Liver (tissue), 9 donors: ENCODE measurements around the gene USP25. TPM values are rescaled to one million over a fixed set of nuclear protein-coding genes. Genes with fewer than 3 reads are reported as not detected.

Source experiments
- DNase-seq: peaks from one replicate; pipeline ENCODE4 v3.0.0-alpha.2; 2017; ENCODE audit warnings: low spot score
- H3K27ac ChIP-seq, 2 donors: one replicate each; pipeline ENCODE4 v1.7.0; 2013; ENCODE audit warnings: inconsistent platforms in 2 of 2, low read length in 2 of 2, control low read depth in 1 of 2, low read depth in 1 of 2, mild to moderate bottlenecking in 1 of 2
- H3K27me3 ChIP-seq, 4 donors: one replicate each; pipeline versions ENCODE4 v1.6.1 to v1.7.0; 2013; ENCODE audit warnings: low read length in 3 of 4, inconsistent platforms in 1 of 4, mild to moderate bottlenecking in 1 of 4, moderate library complexity in 1 of 4; ENCODE audit not compliant: control insufficient read depth in 4 of 4, insufficient read depth in 4 of 4
- H3K36me3 ChIP-seq, 4 donors: one replicate each; pipeline versions ENCODE4 v1.6.1 to v1.7.0; 2013; ENCODE audit warnings: low read length in 3 of 4, mild to moderate bottlenecking in 3 of 4, low read depth in 1 of 4, moderate library complexity in 1 of 4; ENCODE audit not compliant: control insufficient read depth in 4 of 4, insufficient read depth in 3 of 4
- H3K4me1 ChIP-seq, 4 donors: one replicate each; pipeline versions ENCODE4 v1.6.1 to v1.7.0; 2013; ENCODE audit warnings: low read length in 3 of 4, mild to moderate bottlenecking in 3 of 4, moderate library complexity in 1 of 4; ENCODE audit not compliant: control insufficient read depth in 4 of 4, insufficient read depth in 4 of 4
- H3K4me3 ChIP-seq, 3 donors: one replicate each; pipeline versions ENCODE4 v1.6.1 to v1.7.0; 2013; ENCODE audit warnings: low read length in 3 of 3, control low read depth in 1 of 3, low read depth in 1 of 3, mild to moderate bottlenecking in 1 of 3
- H3K9ac ChIP-seq, 2 donors: one replicate each; pipeline ENCODE4 v1.7.0; 2013; ENCODE audit warnings: low read length in 2 of 2, mild to moderate bottlenecking in 2 of 2, moderate library complexity in 2 of 2, control low read depth in 1 of 2, low read depth in 1 of 2
- H3K9me3 ChIP-seq, 4 donors: one replicate each; pipeline versions ENCODE4 v1.6.1 to v1.7.0; 2013; ENCODE audit warnings: low read length in 3 of 4; ENCODE audit not compliant: control insufficient read depth in 4 of 4
- EGR1 ChIP-seq, 2 donors: IDR thresholded peaks; 2 replicates each; pipeline ENCODE4 v1.6.1; 2016 to 2018; ENCODE audit warnings: antibody characterized with exemption in 2 of 2, low read depth in 2 of 2
- FOXA1 ChIP-seq: IDR thresholded peaks from 2 replicates; pipeline ENCODE4 v1.6.1; 2016; ENCODE audit warnings: antibody characterized with exemption
- FOXA2 ChIP-seq: IDR thresholded peaks from 2 replicates; pipeline ENCODE4 v1.6.1; 2016; ENCODE audit warnings: antibody characterized with exemption
- GABPA ChIP-seq, 2 donors: IDR thresholded peaks in 1 of 2; conservative IDR thresholded peaks in 1 of 2; 2 replicates each; pipeline ENCODE4 v1.6.1; 2016; ENCODE audit warnings: antibody characterized with exemption in 2 of 2, mild to moderate bottlenecking in 1 of 2, moderate library complexity in 1 of 2
- HNF4A ChIP-seq, 2 donors: conservative IDR thresholded peaks; 2 replicates each; pipeline ENCODE4 v1.6.1; 2016; ENCODE audit warnings: antibody characterized with exemption in 2 of 2, mild to moderate bottlenecking in 2 of 2
- HNF4G ChIP-seq: IDR thresholded peaks from 2 replicates; pipeline ENCODE4 v1.6.1; 2016; ENCODE audit warnings: antibody characterized with exemption
- JUND ChIP-seq, 2 donors: IDR thresholded peaks; 2 replicates each; pipeline ENCODE4 v1.6.1; 2016; ENCODE audit warnings: antibody characterized with exemption in 2 of 2
- NR2F2 ChIP-seq: IDR thresholded peaks from 2 replicates; pipeline ENCODE4 v1.6.1; 2016; ENCODE audit warnings: antibody characterized with exemption
- RAD21 ChIP-seq, 2 donors: IDR thresholded peaks; 2 replicates each; pipeline ENCODE4 v1.6.1; 2016; ENCODE audit warnings: antibody characterized with exemption in 2 of 2, mild to moderate bottlenecking in 2 of 2
- RXRA ChIP-seq, 2 donors: IDR thresholded peaks; 2 replicates each; pipeline ENCODE4 v1.6.1; 2017 to 2018; ENCODE audit warnings: antibody characterized with exemption in 2 of 2, mild to moderate bottlenecking in 1 of 2
- SP1 ChIP-seq: IDR thresholded peaks from 2 replicates; pipeline ENCODE4 v1.6.1; 2018; ENCODE audit warnings: antibody characterized with exemption, mild to moderate bottlenecking
- TAF1 ChIP-seq: conservative IDR thresholded peaks from 2 replicates; pipeline ENCODE4 v1.6.1; 2016; ENCODE audit warnings: antibody characterized with exemption, mild to moderate bottlenecking
- YY1 ChIP-seq: IDR thresholded peaks from 2 replicates; pipeline ENCODE4 v1.6.1; 2016; ENCODE audit warnings: antibody characterized with exemption, mild to moderate bottlenecking
- WGBS: extraction: QIAGEN DNeasy Blood & Tissue Kit; methylation state at CpG from one replicate; pipeline ENCODE4 v1.1.7; 2013; 5-methylcytosine and 5-hydroxymethylcytosine counted together
- polyA plus RNA-seq, 2 donors: library from polyadenylated mRNA; stranded (reverse) in 1 of 2; unstranded in 1 of 2; fragments of 200-250 nt in 1 of 2; fragments of >200 nt in 1 of 2; fragmentation: Nextera tagmentation in 1 of 2; extraction: Ambion mirVana in 1 of 2; gene quantifications; one replicate each; pipeline versions ENCODE4 v1.2.1 to v1.2.3, GENCODE V29; 2013 to 2015
- total RNA-seq, 2 donors: library from RNA; depleted of rRNA; stranded (reverse); fragments of >200 nt; gene quantifications; one replicate each; pipeline ENCODE4 v1.2.3, GENCODE V29; 2014
- TF ChIP-seq, protein P1 (sequence below): IDR thresholded peaks from 2 replicates; pipeline ENCODE4 v1.6.1; 2016; ENCODE audit warnings: antibody characterized with exemption
- TF ChIP-seq, protein P2 (sequence below): fragments of 150-350 bp; IDR thresholded peaks from 2 replicates; pipeline ENCODE4 v1.5.1; 2017; ENCODE audit warnings: improper control_type of control experiment, low read depth, low read length; ENCODE audit not compliant: missing input control
- TF ChIP-seq, protein P3 (sequence below): IDR thresholded peaks from 2 replicates; pipeline ENCODE4 v1.6.1; 2016; ENCODE audit warnings: antibody characterized with exemption
- TF ChIP-seq, protein P4 (sequence below): IDR thresholded peaks from 2 replicates; pipeline ENCODE4 v1.6.1; 2016; ENCODE audit warnings: antibody characterized with exemption
- TF ChIP-seq, protein P5 (sequence below): IDR thresholded peaks from 2 replicates; pipeline ENCODE4 v1.6.1; 2016; ENCODE audit warnings: antibody characterized with exemption, mild to moderate bottlenecking
- donor health status: healthy.
- donor health status: healthy.
- donor health status: healthy.
- donor health status: healthy.
- donor health status: healthy.

Gene USP25
- total and polyA plus RNA-seq, 4 donors = 6.0 to 26.7 (median 15.3) TPM

DNA sequence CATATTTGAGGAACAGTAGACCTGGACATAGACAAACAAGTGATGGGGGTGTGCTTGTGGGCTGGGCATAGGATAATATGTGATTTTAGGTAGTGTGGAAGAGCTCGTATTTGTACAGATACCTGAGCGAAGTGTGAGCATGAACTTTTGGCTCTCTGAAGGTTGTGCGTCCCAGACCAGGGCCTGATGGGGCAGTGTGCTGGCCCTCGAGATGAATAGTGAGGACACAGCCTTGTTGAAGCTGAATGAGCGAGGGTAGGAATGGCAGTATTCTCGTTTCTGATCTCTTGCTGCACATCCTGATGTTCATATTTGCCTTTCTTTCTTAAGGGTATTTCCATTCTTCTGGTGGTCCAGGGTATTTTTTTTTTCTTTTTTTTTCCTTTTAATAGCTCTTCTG lies 41.5 kb downstream of the USP25 start (continued):
- TF ChIP-seq, protein P1, sequence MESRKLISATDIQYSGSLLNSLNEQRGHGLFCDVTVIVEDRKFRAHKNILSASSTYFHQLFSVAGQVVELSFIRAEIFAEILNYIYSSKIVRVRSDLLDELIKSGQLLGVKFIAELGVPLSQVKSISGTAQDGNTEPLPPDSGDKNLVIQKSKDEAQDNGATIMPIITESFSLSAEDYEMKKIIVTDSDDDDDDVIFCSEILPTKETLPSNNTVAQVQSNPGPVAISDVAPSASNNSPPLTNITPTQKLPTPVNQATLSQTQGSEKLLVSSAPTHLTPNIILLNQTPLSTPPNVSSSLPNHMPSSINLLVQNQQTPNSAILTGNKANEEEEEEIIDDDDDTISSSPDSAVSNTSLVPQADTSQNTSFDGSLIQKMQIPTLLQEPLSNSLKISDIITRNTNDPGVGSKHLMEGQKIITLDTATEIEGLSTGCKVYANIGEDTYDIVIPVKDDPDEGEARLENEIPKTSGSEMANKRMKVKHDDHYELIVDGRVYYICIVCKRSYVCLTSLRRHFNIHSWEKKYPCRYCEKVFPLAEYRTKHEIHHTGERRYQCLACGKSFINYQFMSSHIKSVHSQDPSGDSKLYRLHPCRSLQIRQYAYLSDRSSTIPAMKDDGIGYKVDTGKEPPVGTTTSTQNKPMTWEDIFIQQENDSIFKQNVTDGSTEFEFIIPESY = no peak
- TF ChIP-seq SP1 (no peak), EGR1 (IDR thresholded peaks at IDR 0.05; ENCODE audit: low read depth in 2 of 2) (no peak), NR2F2 (no peak), TAF1 (no peak)
- TF ChIP-seq, protein P2, sequence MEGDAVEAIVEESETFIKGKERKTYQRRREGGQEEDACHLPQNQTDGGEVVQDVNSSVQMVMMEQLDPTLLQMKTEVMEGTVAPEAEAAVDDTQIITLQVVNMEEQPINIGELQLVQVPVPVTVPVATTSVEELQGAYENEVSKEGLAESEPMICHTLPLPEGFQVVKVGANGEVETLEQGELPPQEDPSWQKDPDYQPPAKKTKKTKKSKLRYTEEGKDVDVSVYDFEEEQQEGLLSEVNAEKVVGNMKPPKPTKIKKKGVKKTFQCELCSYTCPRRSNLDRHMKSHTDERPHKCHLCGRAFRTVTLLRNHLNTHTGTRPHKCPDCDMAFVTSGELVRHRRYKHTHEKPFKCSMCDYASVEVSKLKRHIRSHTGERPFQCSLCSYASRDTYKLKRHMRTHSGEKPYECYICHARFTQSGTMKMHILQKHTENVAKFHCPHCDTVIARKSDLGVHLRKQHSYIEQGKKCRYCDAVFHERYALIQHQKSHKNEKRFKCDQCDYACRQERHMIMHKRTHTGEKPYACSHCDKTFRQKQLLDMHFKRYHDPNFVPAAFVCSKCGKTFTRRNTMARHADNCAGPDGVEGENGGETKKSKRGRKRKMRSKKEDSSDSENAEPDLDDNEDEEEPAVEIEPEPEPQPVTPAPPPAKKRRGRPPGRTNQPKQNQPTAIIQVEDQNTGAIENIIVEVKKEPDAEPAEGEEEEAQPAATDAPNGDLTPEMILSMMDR = no peak

DNA sequence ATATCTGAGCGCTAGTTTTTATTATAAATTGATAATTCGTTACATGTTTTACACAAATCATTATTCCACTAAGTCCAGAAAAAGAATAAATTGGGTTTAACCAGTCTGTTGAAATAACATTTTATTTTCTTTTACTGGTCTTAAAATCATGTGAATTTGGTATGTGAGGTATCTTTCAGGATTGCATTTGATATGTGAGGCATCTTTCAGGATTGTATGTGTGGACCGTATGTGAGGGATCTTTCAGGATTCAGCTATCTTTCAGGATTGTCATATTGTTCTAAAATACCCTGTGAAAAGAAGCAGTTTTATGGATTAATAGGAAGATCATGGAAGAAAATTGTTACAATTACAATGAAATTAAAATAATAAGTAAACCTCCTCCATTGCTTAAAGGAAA lies 42.9 kb downstream of the USP25 start:
- no peaks in the 10 kb centered on the region for H3K9me3 ChIP-seq
- H3K27me3 ChIP-seq = no peaks in the 10 kb centered on the region
- H3K27ac ChIP-seq = no peak overlapping the region
- 73% methylated on average over 3 of the region's 3 CpGs for WGBS
- H3K9ac ChIP-seq = no peak overlapping the region
- H3K4me1 ChIP-seq = peaks cover 0 to 3% (median 1%) of the 10 kb centered on the region in 4 donors
- DNase-seq = no peak
- TF ChIP-seq NR2F2 = no peak
- TF ChIP-seq FOXA2 = no peak
- TF ChIP-seq HNF4G = no peak
- TF ChIP-seq, protein P2 = no peak
- TF ChIP-seq, protein P3, sequence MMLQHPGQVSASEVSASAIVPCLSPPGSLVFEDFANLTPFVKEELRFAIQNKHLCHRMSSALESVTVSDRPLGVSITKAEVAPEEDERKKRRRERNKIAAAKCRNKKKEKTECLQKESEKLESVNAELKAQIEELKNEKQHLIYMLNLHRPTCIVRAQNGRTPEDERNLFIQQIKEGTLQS = no peak
- no peak for TF ChIP-seq FOXA1
- no peak for TF ChIP-seq TAF1
- TF ChIP-seq, protein P4, sequence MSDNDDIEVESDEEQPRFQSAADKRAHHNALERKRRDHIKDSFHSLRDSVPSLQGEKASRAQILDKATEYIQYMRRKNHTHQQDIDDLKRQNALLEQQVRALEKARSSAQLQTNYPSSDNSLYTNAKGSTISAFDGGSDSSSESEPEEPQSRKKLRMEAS = no peak
- TF ChIP-seq RXRA (IDR thresholded peaks at IDR 0.05) = no peak
- no peak for TF ChIP-seq SP1
- TF ChIP-seq JUND (IDR thresholded peaks at IDR 0.05) = no peak
- TF ChIP-seq RAD21 (IDR thresholded peaks at IDR 0.05) = no peak
- TF ChIP-seq, protein P5, sequence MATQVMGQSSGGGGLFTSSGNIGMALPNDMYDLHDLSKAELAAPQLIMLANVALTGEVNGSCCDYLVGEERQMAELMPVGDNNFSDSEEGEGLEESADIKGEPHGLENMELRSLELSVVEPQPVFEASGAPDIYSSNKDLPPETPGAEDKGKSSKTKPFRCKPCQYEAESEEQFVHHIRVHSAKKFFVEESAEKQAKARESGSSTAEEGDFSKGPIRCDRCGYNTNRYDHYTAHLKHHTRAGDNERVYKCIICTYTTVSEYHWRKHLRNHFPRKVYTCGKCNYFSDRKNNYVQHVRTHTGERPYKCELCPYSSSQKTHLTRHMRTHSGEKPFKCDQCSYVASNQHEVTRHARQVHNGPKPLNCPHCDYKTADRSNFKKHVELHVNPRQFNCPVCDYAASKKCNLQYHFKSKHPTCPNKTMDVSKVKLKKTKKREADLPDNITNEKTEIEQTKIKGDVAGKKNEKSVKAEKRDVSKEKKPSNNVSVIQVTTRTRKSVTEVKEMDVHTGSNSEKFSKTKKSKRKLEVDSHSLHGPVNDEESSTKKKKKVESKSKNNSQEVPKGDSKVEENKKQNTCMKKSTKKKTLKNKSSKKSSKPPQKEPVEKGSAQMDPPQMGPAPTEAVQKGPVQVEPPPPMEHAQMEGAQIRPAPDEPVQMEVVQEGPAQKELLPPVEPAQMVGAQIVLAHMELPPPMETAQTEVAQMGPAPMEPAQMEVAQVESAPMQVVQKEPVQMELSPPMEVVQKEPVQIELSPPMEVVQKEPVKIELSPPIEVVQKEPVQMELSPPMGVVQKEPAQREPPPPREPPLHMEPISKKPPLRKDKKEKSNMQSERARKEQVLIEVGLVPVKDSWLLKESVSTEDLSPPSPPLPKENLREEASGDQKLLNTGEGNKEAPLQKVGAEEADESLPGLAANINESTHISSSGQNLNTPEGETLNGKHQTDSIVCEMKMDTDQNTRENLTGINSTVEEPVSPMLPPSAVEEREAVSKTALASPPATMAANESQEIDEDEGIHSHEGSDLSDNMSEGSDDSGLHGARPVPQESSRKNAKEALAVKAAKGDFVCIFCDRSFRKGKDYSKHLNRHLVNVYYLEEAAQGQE = no peak
- TF ChIP-seq YY1 = no peak
- no peak for TF ChIP-seq GABPA (IDR thresholded peaks at IDR 0.05 in 1 of 2, conservative IDR thresholded peaks at IDR 0.05 in 1 of 2)
- no peak for TF ChIP-seq HNF4A (conservative IDR thresholded peaks at IDR 0.05)
- TF ChIP-seq, protein P1 = no peak
- TF ChIP-seq EGR1 (IDR thresholded peaks at IDR 0.05; ENCODE audit: low read depth in 2 of 2) = no peak
- no peak overlapping the region for H3K4me3 ChIP-seq
- H3K36me3 ChIP-seq = no peaks in the 10 kb centered on the region
